ENCODE results near the gene TMCO2. TPM values are rescaled to one million over a fixed set of nuclear protein-coding genes. Genes with fewer than 3 reads are reported as not detected.

Gene TMCO2
- total and polyA plus RNA-seq, 8 donors: 0.55 TPM; not detected in 7

GRCh38 chr1:40257313-40257687 is 9.6 kb downstream of the TMCO2 start:
- ATAC-seq (peak; percentile 24), DNase-seq (no peak)
- no peak for TF ChIP-seq CTCF (IDR thresholded peaks at IDR 0.05)
- Histone ChIP-seq H3K4me3 (peak overlapping the region; percentile 61 to 95), H3K27me3 (no peaks in the 10 kb centered on the region), H3K9me3 (no peaks in the 10 kb centered on the region), H3K36me3 (peaks cover 0 to 22% of the 10 kb centered on the region in 2 donors), H3K4me1 (peaks cover 8 to 49% of the 10 kb centered on the region in 2 donors), H3K27ac (peak overlapping the region; percentile 97 to 98)
- intact Hi-C loops (cut with DNase I): no loop called here

GRCh38 chr1:40257688-40258444 is 10.1 kb downstream of the TMCO2 start, which contains the start of gene ZMPSTE24:
TSS of gene ZMPSTE24 (plus strand) at chr1:40258236. CDS start at chr1:40258272, 36 bp downstream.
- peaks cover 8 to 55% of the 10 kb centered on the region in 2 donors for H3K4me1 ChIP-seq
- DNase-seq: peak; percentile 95 to 97 (median 96)
- peak; percentile 99 for ATAC-seq
- intact Hi-C loops (cut with DNase I): no loop called here
- peaks cover 0 to 28% of the 10 kb centered on the region in 2 donors for H3K36me3 ChIP-seq
- no peaks in the 10 kb centered on the region for H3K9me3 ChIP-seq
- H3K27me3 ChIP-seq: no peaks in the 10 kb centered on the region
- H3K4me3 ChIP-seq: peak within 1 kb of the TSS; percentile 61 to 95
- no peak for TF ChIP-seq CTCF (IDR thresholded peaks at IDR 0.05)
- peak within 1 kb of the TSS; percentile 97 to 98 for H3K27ac ChIP-seq

- intact Hi-C loops (cut with DNase I): no loop called here
- DNase-seq (peak in 1 of 4 donors; percentile 24), ATAC-seq (peak; percentile 7)
- Histone ChIP-seq H3K36me3 (peaks cover 0 to 33% of the 10 kb centered on the region in 2 donors), H3K27me3 (no peaks in the 10 kb centered on the region), H3K4me1 (peaks cover 8 to 61% of the 10 kb centered on the region in 2 donors), H3K27ac (peak overlapping the region; percentile 97 to 98), H3K9me3 (no peaks in the 10 kb centered on the region), H3K4me3 (peak overlapping the region; percentile 61 to 95)
- no peak for TF ChIP-seq CTCF (IDR thresholded peaks at IDR 0.05)
These were observed 10.7 kb downstream of the TMCO2 start for GRCh38 chr1:40258445-40258769.

- Histone ChIP-seq H3K27ac (no peak overlapping the region), H3K9me3 (no peaks in the 10 kb centered on the region), H3K4me3 (no peak overlapping the region), H3K36me3 (peaks cover 0 to 71% of the 10 kb centered on the region in 2 donors), H3K27me3 (no peaks in the 10 kb centered on the region), H3K4me1 (peaks cover 3 to 33% of the 10 kb centered on the region in 2 donors)
- ATAC-seq (peak; percentile 16), DNase-seq (no peak)
- no peak for TF ChIP-seq CTCF (IDR thresholded peaks at IDR 0.05)
- intact Hi-C loops (cut with DNase I): no loop called here
These were observed 16.6 kb downstream of the TMCO2 start for GRCh38 chr1:40264354-40264781.

- no peak overlapping the region for H3K27ac ChIP-seq
- H3K9me3 ChIP-seq: no peaks in the 10 kb centered on the region
- peaks cover 0 to 79% of the 10 kb centered on the region in 2 donors for H3K36me3 ChIP-seq
- peaks cover 0 to 24% of the 10 kb centered on the region in 2 donors for H3K4me1 ChIP-seq
- no peak for DNase-seq
- intact Hi-C loops (cut with DNase I): no loop called here
- no peak overlapping the region for H3K4me3 ChIP-seq
- ATAC-seq: no peak
- no peak for TF ChIP-seq CTCF (IDR thresholded peaks at IDR 0.05)
- no peaks in the 10 kb centered on the region for H3K27me3 ChIP-seq
These were observed 17.6 kb downstream of the TMCO2 start for GRCh38 chr1:40265298-40265697.
